Activated CD4-positive, alpha-beta T cell treated with anti-CD3 and anti-CD28 coated beads for 1 hour (primary cell): ENCODE data around the gene MLIP.

Source experiments
- DNase-seq: peaks from one replicate; pipeline ENCODE4 v3.0.0-alpha.2; 2020

Gene MLIP

GRCh38 chr6:54289426-54289825, 178.2 kb downstream of the MLIP start:
- no peak for DNase-seq

- DNase-seq: no peak
These were observed 179.9 kb downstream of the MLIP start for GRCh38 chr6:54291146-54291545.

- DNase-seq: no peak
These were observed 180.5 kb downstream of the MLIP start for GRCh38 chr6:54291738-54292137.

GRCh38 chr6:54294965-54295532, 183.8 kb downstream of the MLIP start:
- no peak for DNase-seq

GRCh38 chr6:54299542-54300269, 188.5 kb downstream of the MLIP start:
- DNase-seq: no peak

- DNase-seq: no peak
These were observed 190.5 kb downstream of the MLIP start for GRCh38 chr6:54301770-54302169.

- no peak for DNase-seq
These were observed 196.2 kb downstream of the MLIP start for GRCh38 chr6:54307439-54307910.

- no peak for DNase-seq
These were observed 197.2 kb downstream of the MLIP start, which contains the start of gene TINAG for GRCh38 chr6:54308289-54308985. TSS of gene TINAG (plus strand) at chr6:54308441. CDS start at chr6:54308551, 110 bp downstream.

- DNase-seq: no peak
These were observed 197.7 kb downstream of the MLIP start for GRCh38 chr6:54308986-54309315.

GRCh38 chr6:54310377-54311152, 199.3 kb downstream of the MLIP start:
- DNase-seq: no peak

- DNase-seq: no peak
These were observed 204.4 kb downstream of the MLIP start for GRCh38 chr6:54315656-54316055.
